Suppressor macrophage treated with lipopolysaccharide for 4 hours (primary cell): ENCODE measurements around the gene MRPL2.
"Not testable (repeated sequence)": the region's sequence is repeated elsewhere in the genome, so short reads cannot be mapped to it uniquely, and the experiment has no call there.

Source experiments
- DNase-seq: peaks from one replicate; pipeline ENCODE4 v3.0.0-alpha.2; 2020

Gene MRPL2

GRCh38 chr6:43052225-43052841 is 6.9 kb downstream of the MRPL2 start:
- no peak for DNase-seq

- no peak for DNase-seq
These were observed 8.3 kb downstream of the MRPL2 start for GRCh38 chr6:43050981-43051380.

DNA sequence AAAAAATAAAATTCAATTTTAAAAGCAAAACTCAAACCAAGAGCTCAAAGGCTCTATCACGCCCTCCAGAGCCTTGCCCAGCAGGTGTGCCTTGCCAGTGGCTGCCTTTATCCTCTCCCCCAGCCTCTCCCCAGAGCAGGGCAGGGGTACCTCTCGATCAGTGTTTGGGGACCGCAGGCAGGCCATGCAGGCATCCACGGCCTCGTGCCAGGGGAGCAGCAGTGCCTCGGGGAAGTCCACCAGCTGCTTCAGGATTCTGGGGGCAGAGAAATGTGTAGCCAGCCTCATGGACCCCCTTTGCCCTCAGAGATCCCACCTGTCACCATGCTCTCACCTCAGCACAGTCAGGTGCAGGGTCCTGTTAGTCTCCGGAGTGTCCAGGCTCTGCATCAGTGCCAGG is 11.2 kb downstream of the MRPL2 start:
- DNase-seq, result no peak

DNA sequence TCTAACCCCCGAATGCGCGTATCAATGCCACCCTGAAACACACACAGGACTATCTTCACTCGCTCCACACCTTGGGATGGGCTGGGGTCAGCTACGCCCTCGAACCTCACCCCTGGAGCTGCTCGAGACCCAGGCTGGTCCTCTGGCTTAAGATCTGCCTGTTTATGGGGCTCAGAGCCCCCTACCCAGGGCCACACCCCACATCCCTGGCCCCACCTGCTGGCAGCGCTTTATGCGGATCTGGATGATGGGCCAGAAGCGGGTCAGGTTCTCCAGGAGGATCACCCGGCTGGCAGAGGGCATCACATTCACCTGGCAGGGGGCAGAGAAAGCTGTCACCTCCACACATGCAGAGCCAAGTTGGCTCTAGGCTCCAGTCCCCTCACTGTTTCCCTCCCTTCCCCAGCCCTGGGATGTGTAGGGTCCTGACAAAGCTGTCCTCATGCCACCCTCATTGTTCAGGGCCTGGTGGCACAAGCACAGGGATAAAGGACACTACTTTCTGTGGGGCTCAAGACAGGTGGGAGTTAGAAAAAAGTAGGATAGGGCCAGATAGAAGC is 13.8 kb downstream of the MRPL2 start:
- no peak for DNase-seq

DNA sequence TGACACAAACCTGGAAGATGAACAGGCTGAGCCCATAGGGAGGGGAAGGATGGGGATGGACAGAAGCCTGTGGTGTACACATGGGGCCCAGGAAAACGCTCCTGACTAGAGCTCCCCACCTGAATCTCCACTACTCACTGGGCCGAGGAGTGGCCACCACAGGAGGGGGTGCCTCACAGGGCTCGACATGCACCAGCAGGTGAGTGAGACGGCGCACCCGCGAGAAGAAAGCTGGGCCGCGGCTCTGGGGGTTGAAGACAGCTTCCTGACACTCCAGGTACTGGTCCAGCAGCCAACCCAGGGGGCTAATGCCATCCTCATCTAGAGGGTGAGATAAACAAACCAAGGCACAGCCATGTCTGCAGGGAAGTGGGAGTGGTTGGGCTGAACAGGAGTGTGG is 15.9 kb downstream of the MRPL2 start:
- DNase-seq, result no peak

DNA sequence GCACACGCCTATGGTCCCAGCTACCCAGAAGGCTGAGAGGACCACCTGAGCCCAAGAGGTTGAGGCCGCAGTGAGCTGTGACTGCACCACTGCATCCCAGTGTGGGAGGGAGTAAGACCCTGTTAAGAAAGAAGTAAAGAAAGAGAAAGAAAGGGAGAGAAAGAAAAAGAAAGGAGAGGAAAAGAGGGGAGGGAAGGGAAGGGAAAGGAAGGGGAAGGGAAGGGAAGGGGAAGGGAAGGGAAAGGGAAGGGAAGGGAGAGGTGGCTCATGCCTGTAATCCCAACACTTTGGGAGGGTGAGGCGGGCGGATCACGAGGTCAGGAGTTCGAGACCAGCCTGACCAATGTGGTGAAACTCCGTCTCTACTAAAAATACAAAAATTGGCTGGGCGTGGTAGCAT is 17.8 kb downstream of the MRPL2 start:
- DNase-seq, result not testable (repeated sequence)

DNA sequence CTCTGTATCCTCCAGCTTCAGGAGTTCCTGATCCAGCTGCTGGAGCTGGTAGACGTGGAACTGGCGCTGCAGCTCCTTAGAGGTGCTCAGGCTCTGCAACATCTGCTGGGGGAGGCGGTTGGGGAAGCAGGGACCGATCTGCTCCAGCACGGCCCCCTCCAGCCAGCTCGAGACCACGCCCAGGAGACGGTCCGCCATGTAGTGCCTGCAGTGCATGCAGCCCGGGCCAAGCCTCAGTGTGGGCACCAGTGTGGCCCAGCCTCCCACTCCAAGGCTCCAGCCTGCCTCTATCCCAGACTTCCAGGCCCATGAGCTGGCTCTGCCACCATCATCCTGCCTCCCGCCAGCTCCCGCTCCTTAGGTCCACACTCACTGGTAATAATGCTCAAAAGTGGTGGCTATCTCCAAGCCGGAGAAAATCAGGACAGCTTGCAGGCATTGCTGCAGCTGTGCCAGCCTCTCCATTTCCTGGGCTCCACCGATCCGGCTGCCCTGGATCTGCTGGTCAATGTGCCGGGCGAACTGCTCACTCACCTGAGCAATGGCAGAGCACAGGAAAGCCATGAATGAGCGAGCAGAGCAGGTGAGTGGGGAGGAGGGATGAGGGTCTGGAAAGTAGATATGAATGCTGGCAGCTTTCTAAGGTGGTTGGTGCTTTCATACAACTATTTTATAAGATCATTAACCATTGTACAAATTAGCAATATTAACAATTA is 18.5 kb downstream of the MRPL2 start:
- no peak for DNase-seq

DNA sequence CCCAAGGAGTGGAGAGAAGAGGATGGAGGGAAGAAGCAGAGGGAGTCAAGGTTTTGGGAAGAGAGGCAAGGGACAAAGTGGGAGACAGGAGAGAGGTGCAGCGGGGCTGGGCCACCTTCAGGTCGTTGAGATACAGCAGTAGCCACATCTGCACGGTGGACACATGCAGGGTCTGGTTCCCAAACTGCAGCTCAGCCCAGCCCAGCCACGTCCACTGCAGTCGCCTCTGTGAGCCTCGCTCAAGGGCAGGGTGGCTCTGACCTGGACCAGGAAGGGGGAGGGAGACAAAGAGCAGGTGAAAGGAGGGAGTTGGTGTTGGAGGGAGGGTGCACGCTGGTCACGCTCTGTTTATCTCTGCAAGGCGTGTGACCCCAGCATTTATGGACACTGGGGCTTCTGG is 20.5 kb downstream of the MRPL2 start:
- DNase-seq, result no peak

- no peak for DNase-seq
These were observed 21.5 kb downstream of the MRPL2 start for GRCh38 chr6:43037706-43038105.

- DNase-seq, result no peak
These were observed 22.0 kb downstream of the MRPL2 start for GRCh38 chr6:43037197-43037596.

GRCh38 chr6:43036712-43037111 is 22.5 kb downstream of the MRPL2 start:
- DNase-seq, result no peak

DNA sequence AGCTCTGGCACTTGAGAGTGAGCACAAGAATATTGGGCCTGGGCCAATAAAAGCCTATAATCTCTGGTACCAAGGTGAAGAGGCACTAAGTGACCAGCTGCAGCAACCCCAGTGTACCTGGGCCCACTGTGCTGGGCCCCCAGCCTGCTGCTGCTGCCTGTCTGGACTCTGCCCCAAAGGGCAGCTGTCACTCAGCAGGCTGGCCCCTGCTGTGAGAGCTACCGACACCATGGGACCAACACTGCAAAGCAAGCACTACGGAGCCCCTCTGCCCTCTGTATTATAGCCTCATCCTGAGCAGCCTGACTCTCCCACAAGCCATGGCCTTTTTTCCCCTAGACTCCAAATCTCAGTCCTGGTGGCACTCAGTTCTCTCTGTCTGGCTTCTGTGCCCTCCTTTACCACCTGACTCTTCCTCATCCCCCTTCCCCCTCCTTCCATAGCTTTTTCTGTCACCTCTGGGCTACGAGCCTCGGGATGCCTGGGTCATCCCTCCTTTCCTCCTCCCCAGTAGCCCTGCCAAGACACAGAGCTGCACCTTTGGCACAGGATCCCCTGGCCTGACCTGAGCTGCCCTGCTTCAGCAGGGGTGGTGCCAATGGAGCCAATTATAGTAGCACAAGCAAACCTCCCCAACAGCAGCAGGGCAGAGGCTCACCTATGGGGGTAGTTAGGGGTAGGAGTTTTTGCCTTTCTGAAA is 23.6 kb downstream of the MRPL2 start:
- DNase-seq, result no peak

- DNase-seq, result no peak
These were observed 25.1 kb downstream of the MRPL2 start for GRCh38 chr6:43034190-43034525.

DNA sequence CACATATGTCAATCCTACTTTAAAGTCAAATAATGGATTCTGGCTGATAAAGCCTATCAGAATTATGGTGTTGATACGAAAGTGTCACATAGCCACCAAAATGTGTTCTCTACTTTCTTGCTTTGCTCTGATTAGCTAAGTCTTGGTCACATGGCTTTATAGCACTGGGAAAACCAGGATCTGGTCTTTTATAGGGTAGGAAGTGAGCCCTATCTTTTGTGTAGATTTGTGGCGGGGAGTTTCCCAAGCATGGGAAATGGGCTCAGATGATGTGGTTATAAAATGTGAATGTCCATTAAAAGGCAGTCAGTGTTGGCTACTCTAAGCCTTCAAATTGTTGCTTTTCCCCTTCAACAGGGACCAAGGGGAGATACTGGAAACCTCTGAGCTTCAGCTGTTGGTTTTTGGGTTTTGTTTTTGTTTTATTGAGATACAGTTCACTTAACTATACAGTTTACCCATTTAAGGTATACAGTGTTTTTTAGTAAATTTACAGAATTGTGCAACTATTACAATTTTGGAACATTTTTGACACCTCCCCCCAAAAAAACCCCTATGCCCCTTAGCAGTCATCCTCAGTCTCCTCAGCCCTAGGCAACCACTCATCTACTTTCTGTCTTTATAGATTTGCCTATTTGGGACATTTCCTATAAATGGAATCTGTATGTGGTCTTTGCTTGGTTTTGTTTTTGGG is 25.6 kb downstream of the MRPL2 start:
- peak; percentile 44 for DNase-seq

DNA sequence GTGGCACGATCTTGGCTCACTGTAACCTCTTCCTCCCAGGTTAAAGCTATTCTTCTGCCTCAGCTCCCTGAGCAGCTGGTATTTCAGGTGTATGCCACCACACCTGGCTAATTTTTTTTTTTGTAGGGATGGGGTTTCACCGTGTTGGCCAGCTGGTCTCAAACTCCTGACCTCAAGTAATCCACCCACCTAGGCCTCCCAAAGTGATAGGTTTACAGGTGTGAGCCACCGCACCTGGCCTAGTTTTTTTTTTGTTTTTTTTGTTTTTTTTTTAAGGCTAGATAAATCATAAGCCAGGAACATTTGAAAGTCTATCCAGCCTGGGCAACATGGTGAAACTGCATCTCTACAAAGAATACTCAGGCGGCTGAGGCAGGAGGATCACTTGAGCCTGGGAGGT is 26.9 kb downstream of the MRPL2 start:
- DNase-seq, result no peak

GRCh38 chr6:43029120-43029519 is 30.1 kb downstream of the MRPL2 start:
- no peak for DNase-seq

GRCh38 chr6:43026365-43026764 is 32.9 kb downstream of the MRPL2 start:
- DNase-seq, result no peak

DNA sequence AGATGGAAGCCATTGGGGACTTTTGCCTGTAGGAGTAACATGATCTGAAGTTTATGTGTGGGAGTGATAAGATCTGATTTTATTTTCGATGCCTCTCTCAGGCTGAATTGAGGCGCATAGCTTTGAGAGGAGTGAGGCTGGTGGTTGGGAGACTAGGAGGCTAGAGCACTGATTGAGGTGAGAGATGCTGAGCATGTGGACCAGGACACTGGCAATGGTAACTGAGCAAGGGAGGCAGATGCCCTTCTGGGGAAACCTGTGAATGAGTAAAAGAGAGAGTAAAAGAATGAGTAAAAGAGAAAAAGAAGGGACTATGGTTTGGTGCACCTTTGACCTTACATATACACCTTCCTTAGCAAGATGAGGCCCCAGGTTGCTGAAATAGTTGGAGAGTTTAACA is 34.8 kb downstream of the MRPL2 start:
- no peak for DNase-seq

DNA sequence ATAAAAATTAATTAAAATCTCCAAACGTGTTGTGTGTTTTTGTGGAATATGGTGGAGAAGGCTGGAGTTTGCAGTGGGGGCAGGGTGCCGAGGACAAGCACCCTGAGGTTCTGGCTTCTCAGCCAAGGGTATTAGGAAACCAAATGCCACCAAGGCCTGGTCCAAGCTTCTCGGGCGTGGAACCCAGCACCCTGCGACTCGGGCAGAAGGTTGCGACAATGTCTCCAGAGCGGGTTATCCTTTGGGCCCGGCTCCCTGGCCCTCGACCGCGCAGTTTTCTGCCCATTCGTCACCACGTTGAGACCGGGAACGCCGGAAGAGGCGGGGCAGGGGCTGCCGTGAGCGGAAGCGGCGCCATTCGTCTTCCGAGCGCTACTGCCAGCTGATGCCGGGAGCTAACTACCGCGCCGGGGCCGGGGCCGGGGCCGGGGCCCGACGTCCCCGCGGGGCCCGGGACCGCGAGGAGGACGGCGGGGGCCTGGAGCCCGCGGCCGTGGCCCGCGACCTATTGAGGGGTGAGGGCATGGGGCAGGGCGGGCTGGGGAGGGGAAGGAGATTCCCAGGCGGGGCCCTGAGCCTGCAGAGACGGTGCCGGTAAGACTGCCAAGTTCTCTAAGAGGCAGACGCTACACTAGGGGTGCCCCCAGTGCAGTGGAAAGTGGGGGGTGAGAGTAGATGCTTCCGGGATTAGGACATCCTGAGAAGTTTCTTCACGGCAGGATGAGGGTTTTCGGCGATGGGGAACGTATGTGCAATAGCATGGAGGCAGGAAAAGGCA is 37.8 kb downstream of the MRPL2 start, which contains the start of gene RRP36:
RRP36 (plus strand) TSS at position 354 of the 778 bp plus-strand sequence; CDS start at position 386, 32 bp downstream.
- peak; percentile 84 for DNase-seq

DNA sequence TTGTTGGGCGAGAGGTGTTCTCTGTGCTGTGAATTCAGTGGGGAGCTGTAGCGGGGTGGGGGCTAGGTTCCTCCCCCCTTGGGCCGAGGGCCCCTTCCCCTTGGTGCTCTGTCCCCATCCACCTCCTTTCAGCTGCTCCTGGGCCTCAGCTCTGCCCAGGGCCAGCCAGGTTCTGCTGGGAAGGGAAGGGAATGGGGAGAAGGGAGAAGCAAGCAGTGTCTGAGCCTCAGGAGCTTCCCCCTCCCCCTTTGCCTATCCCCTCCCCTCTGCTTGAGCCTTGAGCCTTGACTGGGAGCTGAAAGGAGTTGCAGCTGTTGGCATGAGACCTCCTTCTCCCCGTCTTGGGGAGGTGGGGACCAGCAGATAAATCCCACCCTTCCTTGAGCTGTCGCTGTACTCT is 38.4 kb downstream of the MRPL2 start:
- no peak for DNase-seq

DNA sequence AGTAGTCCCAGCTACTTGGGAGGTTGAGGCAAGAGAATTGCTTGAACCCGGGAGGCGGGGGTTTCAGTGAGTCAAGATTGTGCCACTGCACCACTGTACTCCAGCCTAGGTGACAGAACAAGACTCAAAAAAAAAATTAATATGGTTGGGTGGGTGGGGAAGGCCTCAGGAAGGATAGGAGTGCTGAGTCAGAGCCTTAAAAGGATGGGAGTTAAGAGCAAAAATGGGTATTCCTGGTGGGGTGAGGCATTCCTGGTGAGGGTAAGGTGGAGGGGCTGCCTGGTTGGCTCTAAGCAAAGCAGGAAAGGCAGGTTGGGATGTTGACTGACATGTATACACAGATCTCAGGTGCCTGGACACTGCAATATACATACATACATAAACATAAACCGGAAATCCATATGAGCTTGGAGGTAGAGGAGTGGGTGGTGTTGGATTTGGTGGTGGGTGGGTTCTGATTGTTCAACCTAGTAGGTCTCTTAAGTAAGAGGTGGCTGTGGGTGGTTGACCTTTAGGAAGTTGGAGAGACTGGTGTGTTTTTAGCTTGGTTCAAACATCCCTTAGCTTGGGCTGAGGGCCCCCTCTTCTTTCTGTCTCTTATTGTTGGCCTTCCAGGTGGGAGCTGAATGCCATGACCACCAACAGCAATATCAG is 39.1 kb downstream of the MRPL2 start:
- DNase-seq, result no peak

DNA sequence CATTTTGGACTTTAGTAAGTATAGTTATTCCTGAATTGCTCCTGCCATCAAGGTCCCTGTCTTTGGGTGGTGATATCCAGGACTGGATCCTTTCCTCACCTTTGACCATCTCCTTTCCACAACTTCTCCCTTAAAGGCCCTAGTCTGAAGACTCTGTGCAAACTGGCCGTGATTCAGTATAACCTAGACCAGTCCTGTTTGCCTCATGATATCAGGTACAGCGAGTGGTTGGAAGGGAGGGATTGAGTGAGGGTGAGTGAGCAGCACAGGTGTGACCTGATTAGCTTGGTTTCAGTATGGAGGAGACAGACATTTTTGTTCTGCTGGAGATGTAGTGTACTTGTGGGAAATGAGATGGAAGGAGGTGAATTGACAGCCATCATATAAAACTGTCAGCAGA is 40.1 kb downstream of the MRPL2 start:
- no peak for DNase-seq
